Endothelial cell of umbilical vein (primary cell): ENCODE measurements around the gene HLA-DQA2. TPM values are rescaled to one million over a fixed set of nuclear protein-coding genes. Genes with fewer than 3 reads are reported as not detected.

Experiments used
- BruUV-seq: library from RNA; stranded (reverse); fragments of 400-500 nt; replicated peaks from 2 replicates; lab custom pipeline; 2021; lab: Mats Ljungman, UMichigan
- CTCF ChIA-PET: fragments of 300-600, 350-600 bp; sonication (Branson Sonifier 250); formaldehyde crosslinking; loops from one replicate; lab custom pipeline; 2021; ENCODE audit warnings: antibody characterized with exemption, inconsistent platforms; lab: Charles Lee
- POLR2A ChIA-PET: fragments of 300-600, 350-600 bp; sonication (Branson Sonifier 250); formaldehyde crosslinking; loops from one replicate; lab custom pipeline; 2021; ENCODE audit warnings: antibody characterized with exemption, inconsistent platforms; lab: Charles Lee
- DNase-seq: peaks from one replicate; pipeline ENCODE4 v3.0.0-alpha.2; 2011; ENCODE audit warnings: low read depth, low spot score
- FAIRE-seq: peaks from 2 replicates; lab custom pipeline; 2011; peaks lifted over from hg19 to GRCh38; lab: Jason Lieb, UNC
- H2AFZ ChIP-seq: 2 replicates; pipeline ENCODE4 v1.6.0; 2012; ENCODE audit warnings: low read depth, low read length, control low read depth, inconsistent platforms
- H3K27ac ChIP-seq: 2 replicates; pipeline ENCODE4 v1.5.1; 2011; ENCODE audit warnings: low read depth, mild to moderate bottlenecking, control low read depth, low read length, moderate library complexity; ENCODE audit not compliant: insufficient read depth
- H3K27me3 ChIP-seq, 2 experiments: 2 replicates each; pipeline versions ENCODE4 v1.6.0 to v1.6.1; 2011; ENCODE audit warnings: low read length in 2 of 2, mixed read lengths in 1 of 2; ENCODE audit not compliant: control insufficient read depth in 2 of 2, insufficient read depth in 2 of 2
- H3K36me3 ChIP-seq, 2 experiments: 2 replicates in 1 of 2; 3 replicates in 1 of 2; pipeline ENCODE4 v1.5.1; 2011; ENCODE audit warnings: low read length in 2 of 2, mild to moderate bottlenecking in 1 of 2, moderate library complexity in 1 of 2; ENCODE audit not compliant: control insufficient read depth in 2 of 2, insufficient read depth in 2 of 2; ENCODE audit errors: extremely low read depth in 1 of 2
- H3K4me1 ChIP-seq: 3 replicates; pipeline ENCODE4 v1.5.1; 2011; ENCODE audit warnings: mild to moderate bottlenecking, low read length; ENCODE audit not compliant: control insufficient read depth, insufficient read depth; ENCODE audit errors: extremely low read depth
- H3K4me2 ChIP-seq: 2 replicates; pipeline ENCODE4 v1.6.1; 2011; ENCODE audit warnings: low read length, control low read depth, mixed read lengths; ENCODE audit not compliant: insufficient read depth
- H3K4me3 ChIP-seq, 3 experiments: fragments of 200-600 bp in 1 of 3; sonication (generic), shearing (Covaris generic) in 1 of 3; replicated peaks in 1 of 3; 2 replicates each; pipeline ENCODE4 v1.5.1; 2011 to 2016; ENCODE audit warnings: control low read depth in 3 of 3, low read length in 3 of 3, mild to moderate bottlenecking in 2 of 3, inconsistent platforms in 1 of 3, low read depth in 1 of 3, moderate library complexity in 1 of 3; ENCODE audit not compliant: insufficient read depth in 1 of 3
- H3K79me2 ChIP-seq: 2 replicates; pipeline ENCODE4 v1.6.0; 2012; ENCODE audit warnings: low read length, inconsistent platforms; ENCODE audit not compliant: control insufficient read depth, insufficient read depth
- H3K9ac ChIP-seq: replicated peaks from 2 replicates; pipeline ENCODE3; 2011; ENCODE audit warnings: low read length, control low read depth; ENCODE audit not compliant: insufficient read depth; ENCODE audit errors: extremely low read depth
- H3K9me1 ChIP-seq: replicated peaks from 3 replicates; pipeline ENCODE4 v1.6.0; 2011; ENCODE audit warnings: mild to moderate bottlenecking, low read length; ENCODE audit not compliant: control insufficient read depth, insufficient read depth; ENCODE audit errors: extremely low read depth
- H3K9me3 ChIP-seq: replicated peaks from 2 replicates; pipeline ENCODE4 v1.5.1; 2012; ENCODE audit warnings: low read length, inconsistent platforms; ENCODE audit not compliant: control insufficient read depth, insufficient read depth
- H4K20me1 ChIP-seq: replicated peaks from 2 replicates; pipeline ENCODE3; 2011; ENCODE audit warnings: mild to moderate bottlenecking, low read length; ENCODE audit not compliant: control insufficient read depth, insufficient read depth; ENCODE audit errors: extremely low read depth
- EZH2 ChIP-seq: IDR thresholded peaks from 2 replicates; pipeline ENCODE4 v1.6.1; 2012; ENCODE audit warnings: borderline replicate concordance, low read depth, mild to moderate bottlenecking, moderate library complexity, low read length, inconsistent platforms; ENCODE audit not compliant: severe bottlenecking
- FOS ChIP-seq: IDR thresholded peaks from 2 replicates; pipeline ENCODE4 v1.6.1; 2011; ENCODE audit warnings: mild to moderate bottlenecking, low read length, moderate library complexity, borderline replicate concordance; ENCODE audit not compliant: insufficient read depth
- GATA2 ChIP-seq: IDR thresholded peaks from 2 replicates; pipeline ENCODE4 v1.7.0; 2011; ENCODE audit warnings: low read depth, mild to moderate bottlenecking, moderate library complexity, mixed read lengths, low read length; ENCODE audit not compliant: insufficient read length, insufficient read depth
- JUN ChIP-seq: IDR thresholded peaks from 2 replicates; pipeline ENCODE4 v1.6.1; 2011; ENCODE audit warnings: borderline replicate concordance, low read depth; ENCODE audit not compliant: insufficient read length, insufficient read depth
- MYC ChIP-seq: IDR thresholded peaks from one replicate; pipeline ENCODE4 v1.6.1; 2011; ENCODE audit warnings: mild to moderate bottlenecking, low read depth, low read length
- POLR2A ChIP-seq: IDR thresholded peaks from 2 replicates; pipeline ENCODE4 v1.6.1; 2012; ENCODE audit warnings: low read depth, mild to moderate bottlenecking, control low read depth, low read length
- POLR2AphosphoS5 ChIP-seq: IDR thresholded peaks from 2 replicates; pipeline ENCODE4 v1.6.1; 2012; ENCODE audit warnings: low read depth, mild to moderate bottlenecking, control low read depth, low read length, moderate library complexity; ENCODE audit not compliant: insufficient read depth
- dilution Hi-C: fragments of 300-500 bp; cut with MboI; formaldehyde crosslinking; loops from one replicate; pipeline ENCODE4 v1.15.0; 2019; ENCODE audit warnings: low sequenced_read_pairs; ENCODE audit not compliant: extremely low pct_ligation_motif_present
- intact Hi-C: fragments of 100-400 bp; cut with micrococcal nuclease; formaldehyde crosslinking; loops from one replicate; pipeline ENCODE4 v1.10.0; 2022
- polyA plus RNA-seq, 4 experiments: library from polyadenylated mRNA; depleted of rRNA in 3 of 4; stranded (reverse) in 3 of 4; unstranded in 1 of 4; fragments of >200 nt; gene quantifications; 2 replicates each; pipeline versions ENCODE4 v1.2.1 to v1.2.3, GENCODE V29; 2011 to 2012; ENCODE audit warnings: missing spikeins in 1 of 4
- total RNA-seq: library from RNA; stranded (reverse); gene quantifications from 2 replicates; pipeline ENCODE4 v1.2.3, GENCODE V29; 2021
- TF ChIP-seq, protein P1 (sequence below), 2 donors: IDR thresholded peaks; 1 replicate in 1 of 2; 2 replicates in 1 of 2; pipeline ENCODE4 v1.5.1; 2011; ENCODE audit warnings: low read length in 2 of 2, mild to moderate bottlenecking in 2 of 2, moderate library complexity in 2 of 2, control low read depth in 1 of 2, inconsistent platforms in 1 of 2, low read depth in 1 of 2; ENCODE audit not compliant: insufficient read depth in 1 of 2; ENCODE audit errors: extremely low read depth in 1 of 2
- TF ChIP-seq, protein P2 (sequence below): IDR thresholded peaks from 2 replicates; pipeline ENCODE4 v1.6.1; 2011; ENCODE audit not compliant: insufficient read depth, insufficient read length

The HLA-DQA2 gene
- total and polyA plus RNA-seq, 2 donors (not counting 3 experiments of a cell fraction or from before 2014, with no cell fraction given), result not detected

DNA sequence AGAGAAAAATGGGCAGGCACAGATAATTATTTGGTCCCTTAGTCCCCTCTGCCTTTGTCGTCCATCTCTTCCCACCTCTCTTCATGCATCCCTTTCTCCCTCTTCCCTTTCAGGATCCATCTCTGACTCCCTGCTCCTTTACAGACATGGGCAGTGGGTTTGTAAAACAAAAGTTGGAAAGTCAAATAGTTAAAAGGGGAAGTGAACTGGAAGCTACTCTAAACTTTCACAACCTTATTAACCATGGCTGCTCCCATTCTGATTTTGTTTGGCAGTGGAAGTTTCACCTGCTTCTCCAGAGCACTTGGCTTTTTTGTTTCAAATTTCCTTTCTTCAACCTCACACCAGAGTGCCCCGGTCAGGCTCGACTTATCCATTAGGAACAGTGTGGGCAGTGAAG is 1.2 kb downstream of the HLA-DQA2 start:
- H3K4me3 ChIP-seq, result no peak overlapping the region
- ChIA-PET CTCF (interaction anchor here (1.0 kb wide), 1 partner anchor 44 kb away, joined by 3 read pairs; no protein-coding TSS in a partner anchor), POLR2A (no interaction called here)
- H3K9ac ChIP-seq, result no peak overlapping the region
- H3K27ac ChIP-seq, result no peak overlapping the region
- intact Hi-C loops (no loop called here), dilution Hi-C loops (no loop called here)
- H3K4me1 ChIP-seq, result no peaks in the 10 kb centered on the region
- no peak for FAIRE-seq
- BruUV-seq, result no TSS peak
- peaks cover 4 to 10% of the 10 kb centered on the region in 2 experiments for H3K27me3 ChIP-seq
- H4K20me1 ChIP-seq, result no peaks in the 10 kb centered on the region
- DNase-seq, result no peak
- H3K9me3 ChIP-seq, result no peaks in the 10 kb centered on the region
- H3K36me3 ChIP-seq, result no peaks in the 10 kb centered on the region
- H3K4me2 ChIP-seq, result no peak overlapping the region
- H2AFZ ChIP-seq, result no peak overlapping the region
- no peak for TF ChIP-seq MYC
- TF ChIP-seq JUN, result no peak
- no peak for TF ChIP-seq EZH2
- TF ChIP-seq GATA2, result no peak
- TF ChIP-seq FOS, result no peak
- TF ChIP-seq POLR2A, result no peak
- TF ChIP-seq, protein P1, sequence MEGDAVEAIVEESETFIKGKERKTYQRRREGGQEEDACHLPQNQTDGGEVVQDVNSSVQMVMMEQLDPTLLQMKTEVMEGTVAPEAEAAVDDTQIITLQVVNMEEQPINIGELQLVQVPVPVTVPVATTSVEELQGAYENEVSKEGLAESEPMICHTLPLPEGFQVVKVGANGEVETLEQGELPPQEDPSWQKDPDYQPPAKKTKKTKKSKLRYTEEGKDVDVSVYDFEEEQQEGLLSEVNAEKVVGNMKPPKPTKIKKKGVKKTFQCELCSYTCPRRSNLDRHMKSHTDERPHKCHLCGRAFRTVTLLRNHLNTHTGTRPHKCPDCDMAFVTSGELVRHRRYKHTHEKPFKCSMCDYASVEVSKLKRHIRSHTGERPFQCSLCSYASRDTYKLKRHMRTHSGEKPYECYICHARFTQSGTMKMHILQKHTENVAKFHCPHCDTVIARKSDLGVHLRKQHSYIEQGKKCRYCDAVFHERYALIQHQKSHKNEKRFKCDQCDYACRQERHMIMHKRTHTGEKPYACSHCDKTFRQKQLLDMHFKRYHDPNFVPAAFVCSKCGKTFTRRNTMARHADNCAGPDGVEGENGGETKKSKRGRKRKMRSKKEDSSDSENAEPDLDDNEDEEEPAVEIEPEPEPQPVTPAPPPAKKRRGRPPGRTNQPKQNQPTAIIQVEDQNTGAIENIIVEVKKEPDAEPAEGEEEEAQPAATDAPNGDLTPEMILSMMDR (IDR thresholded peaks at IDR 0.05; ENCODE audit: extremely low read depth in 1 of 2, insufficient read depth in 1 of 2, low read depth in 1 of 2, low read length in 2 of 2), result no peak
- no peak for TF ChIP-seq POLR2AphosphoS5
- TF ChIP-seq, protein P2, sequence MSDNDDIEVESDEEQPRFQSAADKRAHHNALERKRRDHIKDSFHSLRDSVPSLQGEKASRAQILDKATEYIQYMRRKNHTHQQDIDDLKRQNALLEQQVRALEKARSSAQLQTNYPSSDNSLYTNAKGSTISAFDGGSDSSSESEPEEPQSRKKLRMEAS, result no peak
- no peaks in the 10 kb centered on the region for H3K79me2 ChIP-seq
- H3K9me1 ChIP-seq, result no peaks in the 10 kb centered on the region
